HG03520 (cell line): ENCODE results near the gene AP1S1.
"Not testable (repeated sequence)": the region's sequence is repeated elsewhere in the genome, so short reads cannot be mapped to it uniquely, and the experiment has no call there.

Source experiments
- ATAC-seq: cut with Tn5 transposase; IDR thresholded peaks from one replicate; pipeline ENCODE4 v1.9.1; 2021; ENCODE audit warnings: mild to moderate bottlenecking, moderate library complexity; ENCODE audit not compliant: unreplicated experiment

Gene AP1S1

DNA sequence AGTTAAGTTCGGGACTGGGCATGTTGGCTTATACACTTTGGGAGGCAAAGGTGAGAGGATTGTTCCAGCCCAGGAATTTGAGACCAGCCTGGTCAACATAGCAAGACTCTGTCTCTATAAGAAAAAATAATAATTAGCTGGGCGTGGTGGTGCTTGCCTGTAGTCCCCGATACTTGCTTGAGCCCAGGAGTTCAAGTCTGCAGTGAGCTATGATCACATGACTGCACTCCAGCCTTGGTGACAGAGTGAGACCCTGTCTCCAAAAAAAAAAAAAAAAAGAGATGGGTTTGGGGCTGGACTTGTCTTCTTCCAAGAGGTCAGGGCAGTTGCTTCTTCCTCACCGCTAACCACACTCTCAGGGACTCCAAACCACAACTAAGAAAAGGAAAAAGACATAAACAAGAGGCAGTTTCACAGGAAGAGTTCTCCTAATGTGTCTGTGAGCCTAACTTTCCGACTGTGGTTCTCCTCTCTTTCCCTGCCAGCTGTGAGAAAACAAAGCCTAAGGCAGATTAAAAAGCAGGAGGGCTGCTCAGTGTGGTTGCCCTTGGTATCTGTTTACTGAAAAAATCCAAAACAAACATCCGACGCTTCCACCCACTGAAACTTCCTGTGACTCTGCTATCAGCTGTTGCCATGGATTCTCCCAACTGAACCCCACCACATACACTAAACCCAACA, 29.8 kb upstream of the AP1S1 start:
- no peak for ATAC-seq

DNA sequence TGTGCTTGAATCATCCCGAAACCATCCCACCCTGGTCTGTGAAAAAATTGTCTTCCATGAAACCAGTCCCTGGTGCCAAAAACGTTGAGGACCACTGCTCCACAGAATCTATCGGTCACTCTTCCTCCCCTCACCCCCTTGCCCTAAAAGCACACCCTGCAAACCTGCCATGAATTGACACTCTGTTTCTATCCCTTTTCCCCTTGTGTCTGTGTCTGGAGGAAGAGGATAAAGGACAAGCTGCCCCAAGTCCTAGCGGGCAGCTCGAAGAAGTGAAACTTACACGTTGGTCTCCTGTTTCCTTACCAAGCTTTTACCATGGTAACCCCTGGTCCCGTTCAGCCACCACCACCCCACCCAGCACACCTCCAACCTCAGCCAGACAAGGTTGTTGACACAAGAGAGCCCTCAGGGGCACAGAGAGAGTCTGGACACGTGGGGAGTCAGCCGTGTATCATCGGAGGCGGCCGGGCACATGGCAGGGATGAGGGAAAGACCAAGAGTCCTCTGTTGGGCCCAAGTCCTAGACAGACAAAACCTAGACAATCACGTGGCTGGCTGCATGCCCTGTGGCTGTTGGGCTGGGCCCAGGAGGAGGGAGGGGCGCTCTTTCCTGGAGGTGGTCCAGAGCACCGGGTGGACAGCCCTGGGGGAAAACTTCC, 28.2 kb upstream of the AP1S1 start:
- ATAC-seq = peak; percentile 44

DNA sequence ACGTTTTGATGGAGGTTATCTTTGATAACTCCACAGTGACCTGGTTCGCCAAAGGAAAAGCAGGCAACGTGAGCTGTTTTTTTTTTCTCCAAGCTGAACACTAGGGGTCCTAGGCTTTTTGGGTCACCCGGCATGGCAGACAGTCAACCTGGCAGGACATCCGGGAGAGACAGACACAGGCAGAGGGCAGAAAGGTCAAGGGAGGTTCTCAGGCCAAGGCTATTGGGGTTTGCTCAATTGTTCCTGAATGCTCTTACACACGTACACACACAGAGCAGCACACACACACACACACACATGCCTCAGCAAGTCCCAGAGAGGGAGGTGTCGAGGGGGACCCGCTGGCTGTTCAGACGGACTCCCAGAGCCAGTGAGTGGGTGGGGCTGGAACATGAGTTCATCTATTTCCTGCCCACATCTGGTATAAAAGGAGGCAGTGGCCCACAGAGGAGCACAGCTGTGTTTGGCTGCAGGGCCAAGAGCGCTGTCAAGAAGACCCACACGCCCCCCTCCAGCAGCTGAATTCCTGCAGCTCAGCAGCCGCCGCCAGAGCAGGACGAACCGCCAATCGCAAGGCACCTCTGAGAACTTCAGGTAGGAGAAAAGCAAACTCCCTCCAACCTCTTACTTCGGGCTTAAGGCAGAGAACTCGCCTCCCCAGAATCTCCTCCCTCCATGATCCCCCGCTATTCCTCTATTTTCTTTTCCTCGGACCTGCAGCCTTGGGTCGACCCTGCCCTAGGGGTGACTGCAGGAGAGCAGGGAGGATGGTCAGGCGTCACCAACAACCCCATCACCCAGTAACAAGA, 27.4 kb upstream of the AP1S1 start, which contains the start of gene SERPINE1:
Gene SERPINE1 (plus strand): TSS at position 454 of the 809 bp plus-strand sequence. CDS start 1,290 bp downstream, outside the sequence.
- peak; percentile 33 for ATAC-seq

DNA sequence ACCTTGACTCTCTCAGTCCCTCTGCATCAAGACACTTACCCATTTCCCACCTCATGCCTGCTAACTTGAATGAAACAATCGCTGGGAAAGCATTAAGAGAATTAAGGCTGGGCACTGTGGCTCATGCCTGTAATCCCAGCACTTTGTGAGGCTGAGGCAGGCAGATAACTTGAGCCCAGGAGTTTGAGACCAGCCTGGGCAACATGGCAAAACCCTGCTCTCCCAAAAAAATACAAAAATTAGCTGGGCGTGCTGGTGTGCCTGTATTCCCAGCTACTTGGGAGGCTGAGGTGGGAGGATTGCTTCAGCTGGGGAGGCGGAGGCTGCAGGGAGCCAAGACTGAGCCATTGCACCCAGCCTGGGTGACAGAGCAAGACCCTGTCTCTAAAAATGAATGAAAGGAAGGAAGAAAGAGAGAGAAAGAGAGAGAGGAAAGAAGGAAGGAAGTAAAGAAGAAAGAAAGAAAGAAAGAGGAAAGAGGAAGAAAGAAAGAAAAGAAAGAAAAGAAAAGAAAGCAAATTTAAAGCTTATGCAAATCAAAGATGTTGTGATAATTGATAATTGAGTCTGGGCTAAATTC, 26.7 kb upstream of the AP1S1 start:
- no peak for ATAC-seq

DNA sequence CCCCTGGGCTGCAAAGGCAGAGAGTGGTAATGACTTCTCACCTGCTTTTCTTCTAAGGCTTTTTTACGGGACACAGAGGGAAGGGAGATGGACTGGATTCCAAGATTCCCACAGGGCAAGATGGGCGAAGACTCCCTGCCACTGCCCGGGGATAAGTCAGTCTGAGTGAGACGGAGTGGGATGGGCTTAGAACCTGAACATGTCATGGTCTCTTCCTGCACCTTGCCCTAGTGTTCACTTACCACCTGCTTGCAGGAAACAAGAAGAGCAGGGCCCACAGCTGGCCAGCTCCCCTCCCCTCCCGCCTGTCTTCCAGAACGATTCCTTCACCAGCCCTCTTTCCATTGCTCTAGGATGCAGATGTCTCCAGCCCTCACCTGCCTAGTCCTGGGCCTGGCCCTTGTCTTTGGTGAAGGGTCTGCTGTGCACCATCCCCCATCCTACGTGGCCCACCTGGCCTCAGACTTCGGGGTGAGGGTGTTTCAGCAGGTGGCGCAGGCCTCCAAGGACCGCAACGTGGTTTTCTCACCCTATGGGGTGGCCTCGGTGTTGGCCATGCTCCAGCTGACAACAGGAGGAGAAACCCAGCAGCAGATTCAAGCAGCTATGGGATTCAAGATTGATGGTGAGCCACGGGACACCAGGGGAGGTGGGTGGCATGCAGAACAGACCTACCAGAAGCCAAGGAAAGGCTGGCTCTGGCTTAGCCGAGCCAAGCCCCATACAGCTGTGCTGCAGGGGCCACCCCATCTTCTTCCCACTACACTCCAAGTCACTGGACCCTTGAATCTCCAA, 26.0 kb upstream of the AP1S1 start:
- ATAC-seq = no peak

DNA sequence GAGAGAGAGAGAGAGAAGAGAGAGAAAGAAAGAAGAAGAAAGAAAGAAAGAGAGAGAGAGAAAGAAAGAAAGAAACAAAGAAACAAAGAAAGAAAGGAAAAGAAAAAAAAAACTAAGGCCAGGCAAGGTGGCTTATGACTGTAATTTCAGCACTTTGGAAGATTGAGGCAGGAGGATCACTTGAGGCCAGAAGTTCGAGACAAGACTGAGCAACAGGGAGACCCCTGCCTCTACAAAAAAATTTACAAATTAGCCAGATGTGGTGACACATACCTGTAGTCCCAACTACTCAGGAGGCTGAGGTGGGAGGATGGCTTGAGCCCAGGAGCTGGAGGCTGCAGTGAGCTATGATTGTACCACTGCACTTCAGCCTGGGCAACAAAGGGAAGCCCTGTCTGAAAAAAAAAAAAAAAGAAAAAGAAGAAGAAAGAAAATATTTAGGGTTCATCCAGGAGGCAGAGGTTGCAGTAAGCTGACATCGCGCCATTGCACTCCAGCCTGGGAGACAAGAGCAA, 24.6 kb upstream of the AP1S1 start:
- ATAC-seq = no peak

DNA sequence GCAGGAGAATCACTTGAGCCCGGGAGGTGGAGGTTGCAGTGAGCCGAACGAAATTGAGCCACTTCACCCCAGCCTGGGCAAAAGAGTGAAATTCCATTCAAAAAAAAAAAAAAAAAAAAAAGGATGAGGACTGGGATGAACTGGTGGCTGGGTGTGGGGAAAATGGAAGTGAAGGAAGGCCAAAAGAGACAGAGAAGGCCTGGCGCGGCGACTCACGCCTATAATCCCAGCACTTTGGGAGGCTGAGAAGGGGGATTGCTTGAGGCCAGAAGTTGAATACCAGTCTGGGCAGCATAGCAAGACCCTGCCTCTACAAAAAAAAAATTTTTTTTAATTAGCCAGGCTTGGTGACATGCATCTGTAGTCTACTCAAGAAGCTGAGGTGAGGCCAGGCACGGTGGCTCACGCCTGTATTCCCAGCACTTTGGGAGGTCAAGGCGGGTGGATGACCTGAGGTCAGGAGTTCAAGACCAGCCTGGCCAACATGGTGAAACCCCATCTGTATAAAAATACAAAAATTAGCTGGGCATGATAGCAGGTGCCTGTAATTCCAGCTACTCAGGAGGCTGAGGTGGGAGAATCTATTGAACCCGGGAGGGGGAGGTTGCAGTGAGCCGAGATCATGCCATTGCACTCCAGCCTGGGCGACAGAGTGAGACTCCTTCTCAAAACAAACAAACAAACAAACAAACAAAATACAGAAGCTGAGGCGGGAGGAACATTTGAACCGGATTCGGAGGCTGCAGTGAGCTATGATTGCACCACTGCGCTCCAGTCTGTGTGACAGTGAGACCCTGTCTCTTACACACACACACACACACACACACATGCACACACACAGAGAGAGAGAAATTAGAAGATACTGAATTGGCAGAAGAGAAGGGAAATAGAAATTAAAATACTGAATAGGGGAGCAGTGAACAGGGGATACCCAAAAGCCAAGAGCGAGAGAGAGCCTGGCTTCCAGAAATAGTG, 21.4 kb upstream of the AP1S1 start:
- not testable (repeated sequence) for ATAC-seq

DNA sequence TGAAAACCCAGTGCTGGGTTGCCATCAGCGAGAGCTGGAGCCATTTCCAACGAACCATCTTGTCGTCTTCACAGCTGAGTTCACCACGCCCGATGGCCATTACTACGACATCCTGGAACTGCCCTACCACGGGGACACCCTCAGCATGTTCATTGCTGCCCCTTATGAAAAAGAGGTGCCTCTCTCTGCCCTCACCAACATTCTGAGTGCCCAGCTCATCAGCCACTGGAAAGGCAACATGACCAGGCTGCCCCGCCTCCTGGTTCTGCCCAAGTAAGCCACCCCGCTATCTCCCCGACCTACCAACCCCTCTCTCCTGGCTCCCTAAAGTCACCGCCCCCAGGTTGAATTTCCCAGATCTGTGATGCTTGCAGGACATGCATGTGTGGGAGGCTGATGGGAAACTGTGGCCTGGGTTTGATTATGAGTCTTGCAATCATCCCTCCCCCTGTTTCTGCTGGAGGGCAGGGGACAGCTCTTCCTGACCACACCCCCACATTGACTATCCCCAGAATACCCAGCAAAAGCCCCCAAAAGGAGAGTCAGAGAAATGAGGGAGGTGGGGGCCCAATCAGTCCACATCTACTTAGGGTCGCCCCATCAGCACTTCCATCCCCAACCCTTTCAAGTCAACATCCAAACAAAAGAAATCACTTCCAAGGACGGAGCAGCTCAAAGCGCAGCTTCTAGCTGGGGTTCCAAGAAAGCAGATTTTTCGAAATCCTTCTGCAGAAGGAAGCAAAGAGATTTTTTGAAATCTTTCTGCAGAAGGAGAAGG, 20.5 kb upstream of the AP1S1 start:
- ATAC-seq = no peak

DNA sequence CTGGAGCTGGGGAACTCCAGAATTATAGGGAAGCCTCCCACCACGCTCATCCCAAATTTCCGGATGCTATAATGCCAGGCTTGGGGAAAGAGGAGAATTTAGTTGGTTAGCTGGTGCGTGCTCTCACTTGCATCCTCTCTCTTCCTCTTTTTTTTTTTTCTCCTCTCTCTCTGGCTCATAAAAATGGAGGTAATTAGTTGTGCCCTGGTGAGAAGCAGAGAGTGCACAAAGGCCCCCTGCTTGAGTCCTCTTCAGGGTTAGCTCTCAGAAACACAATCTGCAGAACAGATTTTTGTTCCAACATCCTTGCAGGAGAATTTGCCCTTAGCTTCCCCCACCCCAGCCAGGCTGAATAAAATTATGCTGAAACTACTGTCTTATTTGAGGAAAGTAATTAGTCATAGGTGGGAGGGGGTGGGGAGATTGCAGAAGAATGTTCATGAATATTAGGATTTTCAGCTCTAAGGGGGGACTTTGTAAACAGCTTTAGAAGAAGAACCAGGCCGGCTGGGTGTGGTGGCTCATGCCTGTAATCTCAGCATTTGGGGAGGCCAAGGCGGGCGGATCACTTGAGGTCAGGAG, 19.8 kb upstream of the AP1S1 start:
- no peak for ATAC-seq

DNA sequence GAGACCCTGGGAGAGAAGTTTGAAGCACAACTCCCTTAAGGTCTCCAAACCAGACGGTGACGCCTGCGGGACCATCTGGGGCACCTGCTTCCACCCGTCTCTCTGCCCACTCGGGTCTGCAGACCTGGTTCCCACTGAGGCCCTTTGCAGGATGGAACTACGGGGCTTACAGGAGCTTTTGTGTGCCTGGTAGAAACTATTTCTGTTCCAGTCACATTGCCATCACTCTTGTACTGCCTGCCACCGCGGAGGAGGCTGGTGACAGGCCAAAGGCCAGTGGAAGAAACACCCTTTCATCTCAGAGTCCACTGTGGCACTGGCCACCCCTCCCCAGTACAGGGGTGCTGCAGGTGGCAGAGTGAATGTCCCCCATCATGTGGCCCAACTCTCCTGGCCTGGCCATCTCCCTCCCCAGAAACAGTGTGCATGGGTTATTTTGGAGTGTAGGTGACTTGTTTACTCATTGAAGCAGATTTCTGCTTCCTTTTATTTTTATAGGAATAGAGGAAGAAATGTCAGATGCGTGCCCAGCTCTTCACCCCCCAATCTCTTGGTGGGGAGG, 16.5 kb upstream of the AP1S1 start:
- ATAC-seq = no peak

DNA sequence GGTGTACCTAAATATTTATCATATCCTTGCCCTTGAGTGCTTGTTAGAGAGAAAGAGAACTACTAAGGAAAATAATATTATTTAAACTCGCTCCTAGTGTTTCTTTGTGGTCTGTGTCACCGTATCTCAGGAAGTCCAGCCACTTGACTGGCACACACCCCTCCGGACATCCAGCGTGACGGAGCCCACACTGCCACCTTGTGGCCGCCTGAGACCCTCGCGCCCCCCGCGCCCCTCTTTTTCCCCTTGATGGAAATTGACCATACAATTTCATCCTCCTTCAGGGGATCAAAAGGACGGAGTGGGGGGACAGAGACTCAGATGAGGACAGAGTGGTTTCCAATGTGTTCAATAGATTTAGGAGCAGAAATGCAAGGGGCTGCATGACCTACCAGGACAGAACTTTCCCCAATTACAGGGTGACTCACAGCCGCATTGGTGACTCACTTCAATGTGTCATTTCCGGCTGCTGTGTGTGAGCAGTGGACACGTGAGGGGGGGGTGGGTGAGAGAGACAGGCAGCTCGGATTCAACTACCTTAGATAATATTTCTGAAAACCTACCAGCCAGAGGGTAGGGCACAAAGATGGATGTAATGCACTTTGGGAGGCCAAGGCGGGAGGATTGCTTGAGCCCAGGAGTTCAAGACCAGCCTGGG, 15.9 kb upstream of the AP1S1 start:
- ATAC-seq = peak; percentile 69

DNA sequence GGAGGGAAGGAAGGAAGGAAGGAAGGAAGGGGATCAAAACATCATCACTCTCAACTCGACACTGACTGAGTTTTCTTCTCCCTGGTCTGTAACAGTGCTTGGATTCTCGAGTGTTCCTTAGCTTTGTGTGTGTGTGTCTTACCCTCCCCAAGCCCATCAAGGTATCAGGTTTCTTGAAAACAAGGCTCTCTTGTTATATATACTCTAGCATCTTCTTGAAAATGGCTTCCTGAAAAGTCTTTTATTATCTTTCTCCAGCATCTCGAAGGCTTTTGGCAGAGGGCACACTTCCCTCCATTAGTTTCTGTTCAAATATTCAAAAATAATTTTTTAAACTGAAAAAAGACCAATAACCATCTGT, 14.0 kb upstream of the AP1S1 start:
- no peak for ATAC-seq

DNA sequence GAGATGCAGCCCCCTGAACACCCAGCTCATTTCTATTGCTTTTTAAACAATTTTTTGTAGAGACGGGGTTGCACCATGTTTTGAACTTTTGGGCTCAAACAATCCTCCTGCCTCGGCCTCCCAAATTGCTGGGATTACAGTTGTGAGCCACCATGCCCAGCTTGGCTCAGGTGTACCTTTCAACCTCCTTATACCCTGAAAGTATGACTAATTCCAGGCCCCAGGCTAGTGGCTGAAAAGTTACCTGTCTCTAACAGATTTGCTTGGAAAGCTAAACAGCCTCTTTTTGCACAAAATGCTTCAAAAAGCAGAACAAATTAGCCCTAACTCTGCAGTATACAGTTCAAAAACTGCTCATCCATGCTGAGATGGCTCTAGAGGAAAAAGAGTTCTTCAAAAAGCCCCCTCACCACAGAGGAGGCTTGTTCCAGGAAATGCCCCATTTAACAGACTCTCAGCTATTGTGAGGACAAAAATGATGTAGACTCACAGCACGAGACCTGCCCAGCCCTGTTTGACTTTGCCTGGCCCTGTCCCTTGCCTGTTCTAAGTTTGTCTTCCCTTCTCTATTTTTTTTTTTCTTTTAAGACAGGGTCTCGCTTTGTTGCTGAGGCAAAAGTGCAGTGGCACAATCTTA, 13.4 kb upstream of the AP1S1 start:
- no peak for ATAC-seq

DNA sequence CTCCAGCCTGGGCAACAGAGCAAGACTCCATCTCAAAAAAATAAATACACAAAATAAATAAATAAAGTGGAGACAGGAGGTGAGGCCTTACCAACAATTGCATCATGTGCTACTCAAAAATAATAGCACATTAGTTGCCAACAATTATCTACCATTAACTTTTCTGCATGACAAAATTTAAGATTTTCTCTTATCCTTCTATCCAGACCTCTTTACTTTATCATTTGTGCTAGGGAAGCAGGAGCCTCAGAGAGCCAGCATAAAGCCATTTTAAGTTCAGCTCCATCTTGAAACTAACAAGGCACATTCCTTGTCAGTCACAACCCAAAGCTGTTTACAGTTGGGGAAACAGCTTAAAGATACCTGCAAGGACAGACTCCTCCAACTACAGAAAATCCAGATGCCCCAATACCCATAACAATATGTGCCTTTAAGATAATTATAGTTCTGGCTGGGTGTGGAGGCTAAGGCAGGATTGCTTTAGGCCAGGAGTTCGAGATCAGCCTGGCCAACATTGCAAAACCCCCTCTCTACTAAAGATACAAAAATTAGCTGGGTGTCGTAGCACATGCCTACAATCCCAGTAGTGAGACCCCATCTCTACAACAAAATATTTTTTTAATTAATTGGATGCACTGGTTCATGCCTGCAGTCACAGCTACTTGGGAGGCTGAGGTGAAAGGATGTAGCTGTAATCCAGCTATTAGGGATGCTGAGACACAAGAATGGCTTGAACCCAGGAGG, 2.2 kb upstream of the AP1S1 start:
- no peak for ATAC-seq

DNA sequence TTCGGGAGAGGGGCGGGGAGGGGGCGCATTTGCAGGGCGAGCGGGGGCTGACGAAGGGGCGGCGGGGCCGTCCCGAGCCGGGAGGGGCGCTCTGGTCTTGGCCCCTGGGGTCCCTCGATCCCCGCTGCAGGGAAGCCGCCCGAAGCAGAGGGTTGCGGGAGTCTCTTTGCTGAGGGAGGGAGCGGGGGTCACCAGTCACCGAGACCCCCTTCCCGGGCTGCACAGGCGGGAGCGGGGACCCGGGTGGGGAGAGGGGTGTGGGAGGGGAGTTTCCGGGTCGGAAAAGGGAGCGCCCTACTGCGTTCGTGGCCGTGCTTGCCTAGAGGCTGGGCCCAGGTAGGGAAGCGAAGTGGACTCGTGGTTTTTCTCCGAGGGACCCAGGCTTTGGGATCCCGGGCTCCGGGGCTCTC, 422 bp downstream of the AP1S1 start:
- no peak for ATAC-seq

DNA sequence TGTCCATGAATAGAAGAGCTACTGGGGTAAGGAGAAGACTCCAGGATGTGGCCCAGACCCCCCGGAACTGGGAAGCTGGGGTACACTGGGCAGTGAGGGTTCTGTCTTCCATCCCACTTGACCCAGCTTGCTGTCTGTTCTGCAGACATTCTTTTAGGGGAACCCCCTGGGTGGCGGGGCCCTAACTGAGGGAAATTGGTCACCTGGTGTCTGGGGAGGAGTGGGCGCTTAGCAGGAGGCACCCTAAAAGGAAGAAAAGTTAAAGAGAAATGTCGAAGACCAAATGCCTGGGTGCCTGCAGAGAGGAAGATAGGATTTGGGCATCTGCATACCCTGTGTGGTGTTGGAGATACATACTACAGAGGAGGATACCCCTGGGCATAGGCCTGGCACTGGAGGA, 1.0 kb downstream of the AP1S1 start:
- ATAC-seq = no peak
